Epithelial cell of proximal tubule (primary cell): Measurements from ENCODE around the gene B9D1. TPM values are rescaled to one million over a fixed set of nuclear protein-coding genes. Genes with fewer than 3 reads are reported as not detected.

Source experiments
- DNase-seq: peaks from one replicate; pipeline ENCODE4 v3.0.0-alpha.2; 2011; ENCODE audit warnings: low read depth
- H3K4me3 ChIP-seq: 2 replicates; pipeline ENCODE4 v1.5.1; 2011; ENCODE audit warnings: low read depth, mild to moderate bottlenecking, low read length
- total RNA-seq: library from RNA; depleted of rRNA; stranded (reverse); fragments of >200 nt; gene quantifications from 2 replicates; pipeline ENCODE4 v1.2.3, GENCODE V29; 2015
- TF ChIP-seq, protein P1 (sequence below): conservative IDR thresholded peaks from 2 replicates; pipeline ENCODE4 v1.5.1; 2012; ENCODE audit warnings: low read depth, mild to moderate bottlenecking, low read length

B9D1 gene
- total RNA-seq, 1 donor from 2014 or later: 44.2 TPM

DNA sequence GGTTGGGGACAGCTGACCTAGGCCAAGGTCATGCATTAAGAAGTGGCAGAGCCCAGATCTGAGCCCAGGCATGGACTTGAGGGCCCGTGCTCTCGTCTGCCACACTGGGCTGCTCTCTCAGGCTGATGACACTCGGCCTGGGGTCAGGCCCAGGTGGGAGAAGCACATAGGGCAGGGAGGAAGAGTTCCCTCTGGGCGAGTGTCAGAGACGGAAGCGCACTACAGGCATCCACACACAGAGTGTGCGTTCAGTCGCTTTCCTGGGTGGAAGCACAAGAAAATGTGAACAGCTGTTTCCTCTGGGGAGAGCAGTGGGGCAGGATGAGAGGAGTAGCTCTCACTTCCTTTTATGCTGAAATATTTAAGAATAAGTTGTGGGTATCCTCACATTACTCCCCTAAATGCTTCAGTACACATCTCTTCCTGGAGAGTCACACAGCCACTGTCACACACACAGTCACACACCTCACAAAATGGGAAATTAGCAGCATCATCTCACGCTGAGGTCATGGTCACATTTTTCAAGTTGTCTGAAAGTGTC, 59.7 kb downstream of the B9D1 start:
- TF ChIP-seq, protein P1, sequence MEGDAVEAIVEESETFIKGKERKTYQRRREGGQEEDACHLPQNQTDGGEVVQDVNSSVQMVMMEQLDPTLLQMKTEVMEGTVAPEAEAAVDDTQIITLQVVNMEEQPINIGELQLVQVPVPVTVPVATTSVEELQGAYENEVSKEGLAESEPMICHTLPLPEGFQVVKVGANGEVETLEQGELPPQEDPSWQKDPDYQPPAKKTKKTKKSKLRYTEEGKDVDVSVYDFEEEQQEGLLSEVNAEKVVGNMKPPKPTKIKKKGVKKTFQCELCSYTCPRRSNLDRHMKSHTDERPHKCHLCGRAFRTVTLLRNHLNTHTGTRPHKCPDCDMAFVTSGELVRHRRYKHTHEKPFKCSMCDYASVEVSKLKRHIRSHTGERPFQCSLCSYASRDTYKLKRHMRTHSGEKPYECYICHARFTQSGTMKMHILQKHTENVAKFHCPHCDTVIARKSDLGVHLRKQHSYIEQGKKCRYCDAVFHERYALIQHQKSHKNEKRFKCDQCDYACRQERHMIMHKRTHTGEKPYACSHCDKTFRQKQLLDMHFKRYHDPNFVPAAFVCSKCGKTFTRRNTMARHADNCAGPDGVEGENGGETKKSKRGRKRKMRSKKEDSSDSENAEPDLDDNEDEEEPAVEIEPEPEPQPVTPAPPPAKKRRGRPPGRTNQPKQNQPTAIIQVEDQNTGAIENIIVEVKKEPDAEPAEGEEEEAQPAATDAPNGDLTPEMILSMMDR: no peak
- H3K4me3 ChIP-seq: no peak overlapping the region
- DNase-seq: no peak

- TF ChIP-seq, protein P1: no peak
- H3K4me3 ChIP-seq: no peak overlapping the region
- DNase-seq: no peak
Observed at GRCh38 chr17:19301973-19302372, 60.5 kb downstream of the B9D1 start.

DNA sequence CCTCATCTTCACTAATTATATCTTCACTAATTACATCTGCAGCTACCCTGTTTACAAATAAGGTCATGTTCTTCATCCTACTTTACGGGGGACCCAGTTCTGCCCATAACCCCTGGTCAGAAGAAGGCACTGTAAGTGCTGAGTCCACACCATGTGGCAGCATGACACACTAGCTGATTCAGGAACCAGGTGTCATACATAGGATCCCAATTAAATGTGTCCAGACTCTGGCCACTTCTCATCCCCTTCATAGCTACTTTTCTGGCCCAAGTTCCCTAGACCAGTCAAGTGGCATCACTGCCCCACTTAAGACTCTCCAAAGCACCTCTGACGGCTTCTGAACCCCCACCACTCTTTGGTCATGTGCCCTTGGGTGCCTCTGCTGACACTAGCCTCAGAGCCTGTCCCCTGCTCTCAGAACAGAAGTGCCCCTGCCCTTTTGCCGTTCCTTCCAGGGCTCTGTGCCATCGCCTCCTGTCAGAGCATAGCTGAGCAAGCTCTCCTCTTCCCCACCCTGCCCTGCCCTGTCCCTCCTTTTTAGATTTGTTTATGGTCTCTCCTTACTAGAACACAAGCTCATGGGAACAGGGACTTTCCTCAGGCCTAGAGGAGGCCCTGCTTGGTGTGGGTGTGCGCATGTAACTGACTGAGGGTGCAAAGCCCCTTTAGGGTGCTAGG, 61.1 kb downstream of the B9D1 start:
- no peak overlapping the region for H3K4me3 ChIP-seq
- TF ChIP-seq, protein P1: no peak
- DNase-seq: no peak

DNA sequence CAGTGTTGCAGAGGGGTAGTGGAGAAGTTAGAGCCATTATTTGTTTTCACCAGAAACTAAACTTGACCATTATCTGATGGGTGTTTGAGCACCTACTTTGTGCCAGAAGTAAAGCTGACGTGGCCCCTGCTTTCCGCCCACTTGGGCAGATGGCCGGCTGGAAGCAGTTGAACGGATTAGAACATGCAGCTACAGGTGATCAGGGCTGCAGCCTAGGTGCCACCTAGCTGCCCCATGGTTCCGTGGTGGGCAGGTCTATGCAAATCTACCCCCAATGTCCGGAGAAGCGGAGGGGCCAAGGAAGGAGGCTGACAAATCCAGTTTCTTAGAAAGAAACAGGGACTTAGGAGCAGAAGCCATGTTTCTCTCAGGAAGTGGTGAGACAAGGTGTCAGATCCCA, 62.7 kb downstream of the B9D1 start:
- DNase-seq: no peak
- H3K4me3 ChIP-seq: no peak overlapping the region
- TF ChIP-seq, protein P1: no peak

GRCh38 chr17:19299214-19299747, 63.2 kb downstream of the B9D1 start:
- no peak for DNase-seq
- no peak overlapping the region for H3K4me3 ChIP-seq
- TF ChIP-seq, protein P1: no peak

DNA sequence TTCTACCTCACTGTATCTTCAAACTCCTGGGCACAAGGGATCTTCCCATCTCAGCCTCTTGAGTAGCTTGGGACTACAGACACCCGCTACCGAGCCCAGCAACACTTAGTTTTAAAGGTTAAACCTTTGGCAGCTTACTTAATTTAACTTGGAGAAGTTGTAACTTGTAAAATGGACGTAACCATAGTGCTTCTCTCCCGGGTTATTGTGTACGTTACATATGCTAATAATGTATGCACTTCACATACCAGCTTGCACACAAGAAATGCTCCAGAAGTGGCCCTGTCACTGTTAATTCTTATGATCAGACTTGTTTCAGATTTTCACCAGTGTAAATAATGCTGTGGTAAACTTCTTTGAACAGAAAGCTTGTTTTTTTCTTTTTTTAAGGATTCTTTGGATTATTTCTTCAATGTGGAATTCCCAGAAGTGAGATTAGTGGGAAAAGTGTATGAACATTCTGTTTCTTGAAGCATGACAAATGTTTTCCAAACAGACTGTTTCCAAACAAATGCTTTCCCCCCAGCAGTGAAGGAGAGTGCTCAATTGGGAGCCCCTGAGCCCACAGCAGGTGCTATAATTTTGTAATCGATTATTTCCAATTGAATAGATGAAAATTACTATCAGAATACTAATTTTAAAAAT, 63.8 kb downstream of the B9D1 start:
- DNase-seq: no peak
- H3K4me3 ChIP-seq: no peak overlapping the region
- TF ChIP-seq, protein P1: no peak
